HCT116 (cell line): ENCODE results near the gene TBC1D2. TPM values are rescaled to one million over a fixed set of nuclear protein-coding genes. Genes with fewer than 3 reads are reported as not detected.

Source experiments
- ATAC-seq: fragments of 200-7000 bp; cut with Tn5 transposase; 2 replicates; pipeline ENCODE4 v1.9.1; 2020; ENCODE audit warnings: mild to moderate bottlenecking, moderate library complexity
- BruUV-seq: library from RNA; stranded (reverse); fragments of 400-500 nt; replicated peaks from 2 replicates; lab custom pipeline; 2021; lab: Mats Ljungman, UMichigan
- CTCF ChIA-PET: fragments of 300-600 bp; sonication (Branson Sonifier 250); formaldehyde crosslinking; loops from one replicate; lab custom pipeline; 2021; ENCODE audit warnings: antibody characterized with exemption; lab: Charles Lee
- POLR2A ChIA-PET: fragments of 300-600, 350-600 bp; sonication (Branson Sonifier 250); formaldehyde crosslinking; loops from one replicate; lab custom pipeline; 2021; ENCODE audit warnings: antibody characterized with exemption; lab: Charles Lee
- RAD21 ChIA-PET, 2 experiments: fragments of 300-600 bp; sonication (Branson Sonifier 250); formaldehyde crosslinking; loops; one replicate each; lab custom pipeline; 2023; ENCODE audit warnings: low total read pairs in 2 of 2; ENCODE audit not compliant: uncharacterized antibody in 2 of 2, unreplicated experiment in 2 of 2, low non-redundant PET in 1 of 2; lab: Charles Lee
- DNase-seq: peaks from one replicate; pipeline ENCODE4 v3.0.0-alpha.2; 2010; ENCODE audit warnings: low read depth, low spot score
- H2AFZ ChIP-seq: fragments of 200-600 bp; shearing (Covaris generic), sonication (generic); 2 replicates; pipeline ENCODE4 v1.6.1; 2017; ENCODE audit warnings: low read depth, mixed run types, mixed read lengths, antibody characterized with exemption, low read length; ENCODE audit not compliant: poor library complexity, severe bottlenecking
- H3K27ac ChIP-seq: 2 replicates; pipeline ENCODE4 v1.5.1; 2012; ENCODE audit warnings: low read depth, low read length
- H3K27me3 ChIP-seq: fragments of 200-600 bp; sonication (generic); 2 replicates; pipeline ENCODE4 v1.6.1; 2016; ENCODE audit warnings: mixed run types, low read length, mixed read lengths; ENCODE audit not compliant: insufficient read depth
- H3K36me3 ChIP-seq, 2 experiments: fragments of 200-500 bp in 1 of 2; fragments of 200-600 bp in 1 of 2; sonication (Bioruptor generic) in 1 of 2; sonication (generic) in 1 of 2; 2 replicates each; pipeline versions ENCODE4 v1.5.1 to v1.6.1; 2014 to 2016; ENCODE audit warnings: low read length in 2 of 2, inconsistent platforms in 1 of 2, mixed read lengths in 1 of 2, mixed run types in 1 of 2; ENCODE audit not compliant: insufficient read depth in 2 of 2, control insufficient read depth in 1 of 2
- H3K4me1 ChIP-seq, 2 experiments: fragments of 200-600 bp in 1 of 2; sonication (generic) in 1 of 2; 2 replicates each; pipeline versions ENCODE4 v1.5.1 to v1.6.1; 2012 to 2017; ENCODE audit warnings: low read length in 2 of 2, inconsistent platforms in 1 of 2, mild to moderate bottlenecking in 1 of 2, mixed read lengths in 1 of 2, mixed run types in 1 of 2, moderate library complexity in 1 of 2; ENCODE audit not compliant: insufficient read depth in 2 of 2, control insufficient read depth in 1 of 2
- H3K4me2 ChIP-seq: fragments of 200-600 bp; sonication (generic); 2 replicates; pipeline ENCODE4 v1.6.1; 2017; ENCODE audit warnings: mixed run types, low read length, mixed read lengths
- H3K4me3 ChIP-seq, 2 experiments: fragments of 200-600 bp in 1 of 2; sonication (generic) in 1 of 2; replicated peaks in 1 of 2; 2 replicates each; pipeline ENCODE4 v1.5.1; 2011 to 2016; ENCODE audit warnings: low read length in 2 of 2, control low read depth in 1 of 2, low read depth in 1 of 2, mild to moderate bottlenecking in 1 of 2, mixed read lengths in 1 of 2, mixed run types in 1 of 2
- H3K79me2 ChIP-seq: fragments of 200-600 bp; sonication (generic); 2 replicates; pipeline ENCODE4 v1.6.1; 2017; ENCODE audit warnings: mild to moderate bottlenecking, mixed run types, low read length, moderate library complexity, mixed read lengths; ENCODE audit not compliant: insufficient read depth
- H3K9ac ChIP-seq: fragments of 200-600 bp; sonication (generic); 2 replicates; pipeline ENCODE4 v1.6.1; 2016; ENCODE audit warnings: low read length, mixed read lengths
- H3K9me2 ChIP-seq: fragments of 200-600 bp; sonication (generic), shearing (Covaris generic); 2 replicates; pipeline ENCODE4 v1.6.1; 2017; ENCODE audit warnings: mixed run types, mild to moderate bottlenecking, moderate library complexity; ENCODE audit not compliant: insufficient read depth
- H3K9me3 ChIP-seq, 2 experiments: fragments of 200-500 bp in 1 of 2; fragments of 200-600 bp in 1 of 2; sonication (Bioruptor generic) in 1 of 2; sonication (generic) in 1 of 2; 2 replicates each; pipeline ENCODE4 v1.6.1; 2014 to 2017; ENCODE audit warnings: low read length in 2 of 2, mixed read lengths in 2 of 2, inconsistent platforms in 1 of 2, low read depth in 1 of 2, mild to moderate bottlenecking in 1 of 2, mixed run types in 1 of 2, moderate library complexity in 1 of 2; ENCODE audit not compliant: control insufficient read depth in 1 of 2, insufficient read depth in 1 of 2
- H4K20me1 ChIP-seq: fragments of 200-600 bp; sonication (generic), shearing (Covaris generic); 2 replicates; pipeline ENCODE4 v1.6.1; 2017; ENCODE audit warnings: mixed run types, mild to moderate bottlenecking, moderate library complexity; ENCODE audit not compliant: insufficient read depth
- CBX3 ChIP-seq: IDR thresholded peaks from 2 replicates; pipeline ENCODE4 v1.6.1; 2012; ENCODE audit warnings: low read depth
- CEBPB ChIP-seq: IDR thresholded peaks from 2 replicates; pipeline ENCODE4 v1.6.1; 2012; ENCODE audit warnings: low read depth
- EGR1 ChIP-seq: IDR thresholded peaks from 2 replicates; pipeline ENCODE4 v1.6.1; 2012; ENCODE audit warnings: low read depth
- ELF1 ChIP-seq: IDR thresholded peaks from 2 replicates; pipeline ENCODE4 v1.6.1; 2012; ENCODE audit warnings: low read depth, borderline replicate concordance
- FOSL1 ChIP-seq: IDR thresholded peaks from 2 replicates; pipeline ENCODE4 v1.6.1; 2012; ENCODE audit warnings: low read depth
- JUND ChIP-seq: IDR thresholded peaks from 2 replicates; pipeline ENCODE4 v1.6.1; 2012
- POLR2A ChIP-seq: IDR thresholded peaks from 2 replicates; pipeline ENCODE4 v1.7.0; 2011; ENCODE audit warnings: borderline replicate concordance; ENCODE audit not compliant: insufficient read depth, insufficient read length; ENCODE audit errors: extremely low read depth
- SIN3A ChIP-seq: IDR thresholded peaks from 2 replicates; pipeline ENCODE4 v1.6.1; 2012; ENCODE audit warnings: low read depth
- SP1 ChIP-seq: IDR thresholded peaks from 2 replicates; pipeline ENCODE4 v1.6.1; 2012; ENCODE audit warnings: low read depth
- SRF ChIP-seq: IDR thresholded peaks from 2 replicates; pipeline ENCODE4 v1.6.1; 2012; ENCODE audit warnings: low read depth
- ZFX ChIP-seq: fragments of 450-650 bp; IDR thresholded peaks from 2 replicates; pipeline ENCODE4 v1.6.1; 2017
- ZNF274 ChIP-seq: fragments of 200-500 bp; sonication (Bioruptor generic); IDR thresholded peaks from 2 replicates; pipeline ENCODE4 v1.6.1; 2014; ENCODE audit warnings: mild to moderate bottlenecking, low read depth, low read length, inconsistent platforms
- intact Hi-C: fragments of 100-400 bp; cut with micrococcal nuclease; formaldehyde crosslinking; loops from 2 replicates; pipeline ENCODE4 v1.10.0; 2022
- total RNA-seq: library from RNA; stranded (reverse); gene quantifications from one replicate; pipeline ENCODE4 v1.2.1, GENCODE V29; 2021; ENCODE audit not compliant: unreplicated experiment
- TF ChIP-seq, protein P1 (sequence below): IDR thresholded peaks from 2 replicates; pipeline ENCODE4 v1.6.1; 2012
- TF ChIP-seq, protein P2 (sequence below): IDR thresholded peaks from 2 replicates; pipeline ENCODE4 v1.6.1; 2012; ENCODE audit warnings: low read depth
- TF ChIP-seq, protein P3 (sequence below): IDR thresholded peaks from 2 replicates; pipeline ENCODE4 v1.6.1; 2011; ENCODE audit warnings: mild to moderate bottlenecking, low read length, moderate library complexity; ENCODE audit not compliant: insufficient replicate concordance; ENCODE audit errors: extremely low read depth

The TBC1D2 gene
- total RNA-seq, 1 experiment from 2014 or later: 9.8 TPM

DNA sequence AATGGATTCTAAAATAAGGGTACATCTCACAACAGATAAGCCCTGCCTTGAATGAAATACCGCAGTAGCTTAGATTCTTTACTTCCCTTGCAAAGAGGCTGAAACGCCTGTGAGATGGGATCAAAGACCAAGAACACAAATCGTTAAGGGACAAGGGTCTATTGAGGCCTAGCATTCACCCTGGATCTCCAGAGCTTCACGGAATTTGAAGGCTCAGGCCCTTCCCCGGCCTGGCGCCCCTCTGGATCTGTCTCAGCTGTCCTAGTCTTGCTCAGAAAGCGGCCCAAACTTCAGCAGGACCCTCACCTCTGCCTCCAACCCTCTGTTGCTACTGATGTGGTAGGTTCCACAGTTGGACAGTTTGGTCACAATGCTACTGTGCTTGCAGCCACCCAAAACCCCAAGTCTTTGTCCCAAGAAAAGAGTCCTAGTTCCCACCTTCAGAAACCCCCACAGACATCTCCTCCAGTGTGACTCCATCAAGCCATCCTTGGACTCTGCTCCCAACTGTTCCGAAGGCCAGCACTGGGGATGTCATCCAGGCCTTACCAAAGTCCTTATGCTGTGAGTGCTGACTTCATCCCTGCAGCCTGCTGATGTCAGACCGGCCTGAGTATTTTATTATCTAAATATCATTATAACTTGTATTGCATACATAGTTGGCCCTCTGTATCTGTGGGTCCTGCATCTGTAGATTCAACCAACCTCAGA lies 72.4 kb downstream of the TBC1D2 start:
- Histone ChIP-seq H3K9me2 (no peaks in the 10 kb centered on the region), H3K79me2 (no peaks in the 10 kb centered on the region), H3K36me3 (no peaks in the 10 kb centered on the region), H3K27ac (no peak overlapping the region), H3K9me3 (no peaks in the 10 kb centered on the region), H3K4me2 (no peak overlapping the region), H3K4me3 (no peak overlapping the region), H4K20me1 (no peaks in the 10 kb centered on the region), H3K27me3 (no peaks in the 10 kb centered on the region), H3K9ac (no peak overlapping the region), H3K4me1 (peaks cover 4 to 13% of the 10 kb centered on the region in 2 experiments; a peak in 3 of 4 replicates), H2AFZ (no peak overlapping the region)
- POLR2A ChIA-PET: no interaction called here
- RAD21 ChIA-PET: no interaction called here
- DNase-seq (no peak), ATAC-seq (no peak)
- no TSS peak for BruUV-seq
- intact Hi-C loops: no loop called here
- TF ChIP-seq, protein P1, sequence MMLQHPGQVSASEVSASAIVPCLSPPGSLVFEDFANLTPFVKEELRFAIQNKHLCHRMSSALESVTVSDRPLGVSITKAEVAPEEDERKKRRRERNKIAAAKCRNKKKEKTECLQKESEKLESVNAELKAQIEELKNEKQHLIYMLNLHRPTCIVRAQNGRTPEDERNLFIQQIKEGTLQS: no peak
- CTCF ChIA-PET: no interaction called here

DNA sequence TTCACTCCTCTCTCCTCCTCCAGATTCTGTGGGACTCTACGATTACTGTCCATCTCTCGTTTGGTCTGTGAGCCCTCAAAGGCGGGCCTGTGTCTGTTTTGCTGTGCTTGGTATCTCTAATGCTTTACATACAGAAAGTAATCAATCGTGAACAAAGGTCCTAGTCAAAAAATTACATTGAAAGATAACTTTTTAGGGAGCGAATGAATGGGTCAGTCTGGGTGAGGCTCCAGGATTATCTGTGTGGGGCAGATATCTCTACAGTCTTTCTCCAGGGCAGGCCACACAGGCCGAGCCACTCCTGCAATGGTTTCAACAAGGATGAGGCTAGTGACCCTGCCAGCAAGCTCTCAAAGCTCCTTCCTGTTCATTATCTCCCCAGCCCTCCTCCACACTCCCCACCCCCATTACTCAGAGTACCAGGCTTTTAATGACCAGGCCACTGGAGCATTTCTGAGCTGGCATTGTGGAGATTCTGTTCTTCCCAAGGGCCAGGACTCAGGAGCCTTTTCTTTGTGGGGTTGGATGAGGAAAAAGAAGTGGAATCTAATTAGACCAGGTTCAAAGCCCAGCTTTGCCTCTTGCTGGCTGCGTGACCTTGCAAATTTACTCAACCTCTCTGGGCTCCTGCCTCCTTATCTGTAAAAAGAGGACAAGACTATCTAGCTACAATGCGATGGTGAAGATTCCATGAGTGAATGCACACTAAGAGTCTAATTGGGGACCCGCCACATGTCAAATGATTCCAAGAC lies 73.2 kb downstream of the TBC1D2 start:
- H2AFZ ChIP-seq: no peak overlapping the region
- no peaks in the 10 kb centered on the region for H4K20me1 ChIP-seq
- no peaks in the 10 kb centered on the region for H3K27me3 ChIP-seq
- POLR2A ChIA-PET: no interaction called here
- intact Hi-C loops: no loop called here
- CTCF ChIA-PET: no interaction called here
- peaks cover 4 to 13% of the 10 kb centered on the region in 2 experiments; a peak in 3 of 4 replicates for H3K4me1 ChIP-seq
- DNase-seq: no peak
- ATAC-seq: no peak
- no peaks in the 10 kb centered on the region for H3K36me3 ChIP-seq
- H3K9me2 ChIP-seq: no peaks in the 10 kb centered on the region
- no TSS peak for BruUV-seq
- no peaks in the 10 kb centered on the region for H3K79me2 ChIP-seq
- H3K4me3 ChIP-seq: no peak overlapping the region
- H3K9ac ChIP-seq: no peak overlapping the region
- RAD21 ChIA-PET: no interaction called here
- no peak overlapping the region for H3K4me2 ChIP-seq
- no peak overlapping the region for H3K27ac ChIP-seq
- no peaks in the 10 kb centered on the region for H3K9me3 ChIP-seq
- TF ChIP-seq SP1 (no peak), CEBPB (no peak), FOSL1 (no peak), SIN3A (no peak), SRF (no peak), ZNF274 (no peak), POLR2A (no peak), ZFX (no peak), JUND (no peak), ELF1 (no peak), CBX3 (no peak), EGR1 (no peak)
- TF ChIP-seq, protein P2, sequence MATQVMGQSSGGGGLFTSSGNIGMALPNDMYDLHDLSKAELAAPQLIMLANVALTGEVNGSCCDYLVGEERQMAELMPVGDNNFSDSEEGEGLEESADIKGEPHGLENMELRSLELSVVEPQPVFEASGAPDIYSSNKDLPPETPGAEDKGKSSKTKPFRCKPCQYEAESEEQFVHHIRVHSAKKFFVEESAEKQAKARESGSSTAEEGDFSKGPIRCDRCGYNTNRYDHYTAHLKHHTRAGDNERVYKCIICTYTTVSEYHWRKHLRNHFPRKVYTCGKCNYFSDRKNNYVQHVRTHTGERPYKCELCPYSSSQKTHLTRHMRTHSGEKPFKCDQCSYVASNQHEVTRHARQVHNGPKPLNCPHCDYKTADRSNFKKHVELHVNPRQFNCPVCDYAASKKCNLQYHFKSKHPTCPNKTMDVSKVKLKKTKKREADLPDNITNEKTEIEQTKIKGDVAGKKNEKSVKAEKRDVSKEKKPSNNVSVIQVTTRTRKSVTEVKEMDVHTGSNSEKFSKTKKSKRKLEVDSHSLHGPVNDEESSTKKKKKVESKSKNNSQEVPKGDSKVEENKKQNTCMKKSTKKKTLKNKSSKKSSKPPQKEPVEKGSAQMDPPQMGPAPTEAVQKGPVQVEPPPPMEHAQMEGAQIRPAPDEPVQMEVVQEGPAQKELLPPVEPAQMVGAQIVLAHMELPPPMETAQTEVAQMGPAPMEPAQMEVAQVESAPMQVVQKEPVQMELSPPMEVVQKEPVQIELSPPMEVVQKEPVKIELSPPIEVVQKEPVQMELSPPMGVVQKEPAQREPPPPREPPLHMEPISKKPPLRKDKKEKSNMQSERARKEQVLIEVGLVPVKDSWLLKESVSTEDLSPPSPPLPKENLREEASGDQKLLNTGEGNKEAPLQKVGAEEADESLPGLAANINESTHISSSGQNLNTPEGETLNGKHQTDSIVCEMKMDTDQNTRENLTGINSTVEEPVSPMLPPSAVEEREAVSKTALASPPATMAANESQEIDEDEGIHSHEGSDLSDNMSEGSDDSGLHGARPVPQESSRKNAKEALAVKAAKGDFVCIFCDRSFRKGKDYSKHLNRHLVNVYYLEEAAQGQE: no peak
- TF ChIP-seq, protein P3, sequence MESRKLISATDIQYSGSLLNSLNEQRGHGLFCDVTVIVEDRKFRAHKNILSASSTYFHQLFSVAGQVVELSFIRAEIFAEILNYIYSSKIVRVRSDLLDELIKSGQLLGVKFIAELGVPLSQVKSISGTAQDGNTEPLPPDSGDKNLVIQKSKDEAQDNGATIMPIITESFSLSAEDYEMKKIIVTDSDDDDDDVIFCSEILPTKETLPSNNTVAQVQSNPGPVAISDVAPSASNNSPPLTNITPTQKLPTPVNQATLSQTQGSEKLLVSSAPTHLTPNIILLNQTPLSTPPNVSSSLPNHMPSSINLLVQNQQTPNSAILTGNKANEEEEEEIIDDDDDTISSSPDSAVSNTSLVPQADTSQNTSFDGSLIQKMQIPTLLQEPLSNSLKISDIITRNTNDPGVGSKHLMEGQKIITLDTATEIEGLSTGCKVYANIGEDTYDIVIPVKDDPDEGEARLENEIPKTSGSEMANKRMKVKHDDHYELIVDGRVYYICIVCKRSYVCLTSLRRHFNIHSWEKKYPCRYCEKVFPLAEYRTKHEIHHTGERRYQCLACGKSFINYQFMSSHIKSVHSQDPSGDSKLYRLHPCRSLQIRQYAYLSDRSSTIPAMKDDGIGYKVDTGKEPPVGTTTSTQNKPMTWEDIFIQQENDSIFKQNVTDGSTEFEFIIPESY: no peak
